ENCODE measurements around the gene ADARB2.

Gene ADARB2

DNA sequence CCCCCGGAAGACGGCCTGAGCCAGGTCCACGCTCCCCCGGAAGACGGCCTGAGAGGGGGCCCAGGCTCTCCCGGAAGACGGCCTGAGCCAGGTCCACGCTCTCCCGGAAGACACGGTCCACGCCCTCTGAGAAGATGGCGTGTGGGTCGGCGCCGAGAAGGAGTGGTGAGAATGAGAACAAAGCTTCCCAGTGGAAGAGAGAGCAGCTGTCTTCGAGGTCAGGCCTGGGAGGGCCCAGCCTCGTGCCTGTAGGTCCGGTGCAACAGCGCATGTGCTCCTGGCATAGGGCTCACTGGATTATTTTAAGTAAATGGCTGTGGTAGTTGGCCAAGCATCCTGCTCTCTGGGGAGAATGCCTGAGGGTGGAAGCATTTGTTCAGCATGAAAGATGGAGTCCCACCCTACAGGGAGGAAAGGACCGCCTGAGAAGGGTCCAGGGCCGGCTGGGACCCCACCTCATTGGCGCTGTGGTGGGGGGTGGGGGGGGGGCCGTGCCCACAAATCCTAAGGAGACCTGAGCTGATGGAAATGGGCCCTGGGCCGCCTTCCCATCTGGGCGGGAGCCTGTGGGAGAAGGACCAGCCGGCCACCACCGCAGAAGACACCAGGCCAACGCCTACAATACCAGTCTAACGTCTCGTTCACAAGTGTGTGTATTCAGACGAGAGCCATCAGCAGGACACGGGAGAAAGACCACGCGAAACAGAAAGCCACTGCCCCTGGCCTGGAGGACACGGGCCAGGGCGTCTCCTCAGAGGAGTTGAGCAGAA, 471.1 kb downstream of the ADARB2 start:
- no peak for DNase-seq (ENCODE audit: low read depth)
- TF ChIP-seq, protein P1, sequence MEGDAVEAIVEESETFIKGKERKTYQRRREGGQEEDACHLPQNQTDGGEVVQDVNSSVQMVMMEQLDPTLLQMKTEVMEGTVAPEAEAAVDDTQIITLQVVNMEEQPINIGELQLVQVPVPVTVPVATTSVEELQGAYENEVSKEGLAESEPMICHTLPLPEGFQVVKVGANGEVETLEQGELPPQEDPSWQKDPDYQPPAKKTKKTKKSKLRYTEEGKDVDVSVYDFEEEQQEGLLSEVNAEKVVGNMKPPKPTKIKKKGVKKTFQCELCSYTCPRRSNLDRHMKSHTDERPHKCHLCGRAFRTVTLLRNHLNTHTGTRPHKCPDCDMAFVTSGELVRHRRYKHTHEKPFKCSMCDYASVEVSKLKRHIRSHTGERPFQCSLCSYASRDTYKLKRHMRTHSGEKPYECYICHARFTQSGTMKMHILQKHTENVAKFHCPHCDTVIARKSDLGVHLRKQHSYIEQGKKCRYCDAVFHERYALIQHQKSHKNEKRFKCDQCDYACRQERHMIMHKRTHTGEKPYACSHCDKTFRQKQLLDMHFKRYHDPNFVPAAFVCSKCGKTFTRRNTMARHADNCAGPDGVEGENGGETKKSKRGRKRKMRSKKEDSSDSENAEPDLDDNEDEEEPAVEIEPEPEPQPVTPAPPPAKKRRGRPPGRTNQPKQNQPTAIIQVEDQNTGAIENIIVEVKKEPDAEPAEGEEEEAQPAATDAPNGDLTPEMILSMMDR (IDR thresholded peaks at IDR 0.05; ENCODE audit: low read depth, low read length, missing control alignments): no peak
- H3K4me3 ChIP-seq (ENCODE audit: low read depth, low read length): no peak overlapping the region

DNA sequence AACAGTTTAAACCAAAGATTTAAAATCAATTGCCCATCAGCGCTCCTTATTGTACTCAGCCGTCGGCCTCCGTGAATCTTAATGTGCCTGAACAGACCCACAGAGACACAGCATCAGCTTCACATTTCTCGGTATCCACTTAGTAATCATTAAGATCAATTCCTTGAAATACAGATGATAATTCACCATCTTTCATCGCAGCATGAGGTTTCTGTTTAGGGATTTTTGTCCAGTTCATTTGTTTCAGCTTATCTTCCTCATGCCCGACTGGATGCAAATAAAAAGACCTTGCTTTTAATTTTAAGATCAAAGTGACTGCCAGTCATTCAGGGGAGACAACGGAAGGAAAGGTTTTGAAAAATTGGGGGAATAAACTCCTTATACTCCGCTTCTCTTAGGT, 473.3 kb downstream of the ADARB2 start:
- no peak overlapping the region for H3K4me3 ChIP-seq (ENCODE audit: low read depth, low read length)
- TF ChIP-seq, protein P1 (IDR thresholded peaks at IDR 0.05; ENCODE audit: low read depth, low read length, missing control alignments): no peak
- no peak for DNase-seq (ENCODE audit: low read depth)

DNA sequence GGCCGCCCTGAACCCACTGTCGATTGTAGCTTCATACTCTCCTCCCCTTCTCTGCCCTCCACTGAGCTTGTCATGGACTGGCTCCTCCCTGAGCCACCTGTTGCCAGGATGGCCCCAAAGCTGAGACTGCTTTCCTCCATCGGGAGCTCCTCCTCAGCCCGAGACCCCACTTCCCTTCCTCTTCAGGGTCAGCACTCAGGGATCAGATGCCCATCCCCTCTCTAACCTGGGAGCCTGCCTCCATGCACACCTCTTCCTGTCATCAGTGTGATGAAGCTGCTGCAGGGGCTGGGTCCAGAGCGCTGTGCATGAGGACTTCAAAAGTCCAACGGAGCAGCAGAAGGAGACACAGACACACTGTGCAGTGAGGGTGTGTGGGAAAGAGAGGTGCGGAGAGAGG, 480.1 kb downstream of the ADARB2 start:
- DNase-seq (ENCODE audit: low read depth): no peak
- no peak overlapping the region for H3K4me3 ChIP-seq (ENCODE audit: low read depth, low read length)
- TF ChIP-seq, protein P1 (IDR thresholded peaks at IDR 0.05; ENCODE audit: low read depth, low read length, missing control alignments): no peak

DNA sequence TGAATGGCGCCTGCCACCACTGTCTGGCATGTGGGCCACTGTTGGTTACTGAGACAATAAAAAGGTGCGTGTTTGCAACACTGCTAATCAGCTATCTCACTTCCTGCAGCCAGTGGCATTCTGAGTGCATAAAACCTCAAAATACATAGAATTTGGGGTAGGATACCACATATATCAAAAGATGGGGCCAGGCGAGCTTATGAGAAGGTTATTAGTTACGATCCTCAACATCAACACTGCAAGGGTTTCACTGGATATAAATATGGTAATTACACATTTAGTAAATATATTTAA, 480.9 kb downstream of the ADARB2 start:
- H3K4me3 ChIP-seq (ENCODE audit: low read depth, low read length): no peak overlapping the region
- TF ChIP-seq, protein P1 (IDR thresholded peaks at IDR 0.05; ENCODE audit: low read depth, low read length, missing control alignments): no peak
- DNase-seq (ENCODE audit: low read depth): no peak

DNA sequence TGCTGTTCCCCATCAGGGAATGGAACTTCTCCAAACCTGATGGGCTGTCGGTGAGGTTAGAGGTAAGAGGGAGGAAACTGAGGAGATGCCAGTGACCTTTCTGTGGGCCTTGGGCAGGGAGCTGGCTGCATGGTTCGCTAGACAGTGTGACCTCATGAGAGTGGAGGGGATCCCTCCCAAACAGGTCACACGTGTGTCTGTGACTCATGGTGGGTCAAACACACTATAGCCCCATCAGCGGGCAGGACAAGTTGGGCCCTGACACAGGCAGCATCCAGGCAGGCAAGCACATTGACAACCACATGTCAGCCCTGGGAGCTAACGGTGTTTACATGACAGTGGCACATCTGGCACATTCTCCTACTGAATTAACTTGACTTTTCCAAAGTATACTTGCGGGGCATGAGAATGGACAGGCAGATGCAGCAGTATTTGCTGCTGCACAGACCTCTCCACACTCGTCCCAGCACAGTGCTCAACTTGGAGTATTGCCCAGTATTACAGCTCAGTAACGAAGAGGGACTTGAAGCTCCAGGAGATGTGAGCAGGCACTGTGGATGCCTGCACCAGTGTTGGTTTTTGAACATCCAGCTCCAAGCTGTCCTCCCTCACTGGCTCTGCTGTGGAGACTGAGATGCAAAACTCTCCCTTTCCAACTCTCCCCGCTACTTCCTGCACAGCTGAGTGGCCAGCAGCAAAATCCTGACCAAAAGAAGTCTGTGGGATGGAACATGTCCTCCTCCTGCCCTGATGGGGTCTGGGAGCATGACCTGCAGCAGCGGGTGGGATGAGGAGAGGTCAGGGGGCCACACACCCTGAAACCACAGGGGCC, 481.5 kb downstream of the ADARB2 start:
- TF ChIP-seq, protein P1 (IDR thresholded peaks at IDR 0.05; ENCODE audit: low read depth, low read length, missing control alignments): no peak
- DNase-seq (ENCODE audit: low read depth): no peak
- no peak overlapping the region for H3K4me3 ChIP-seq (ENCODE audit: low read depth, low read length)

DNA sequence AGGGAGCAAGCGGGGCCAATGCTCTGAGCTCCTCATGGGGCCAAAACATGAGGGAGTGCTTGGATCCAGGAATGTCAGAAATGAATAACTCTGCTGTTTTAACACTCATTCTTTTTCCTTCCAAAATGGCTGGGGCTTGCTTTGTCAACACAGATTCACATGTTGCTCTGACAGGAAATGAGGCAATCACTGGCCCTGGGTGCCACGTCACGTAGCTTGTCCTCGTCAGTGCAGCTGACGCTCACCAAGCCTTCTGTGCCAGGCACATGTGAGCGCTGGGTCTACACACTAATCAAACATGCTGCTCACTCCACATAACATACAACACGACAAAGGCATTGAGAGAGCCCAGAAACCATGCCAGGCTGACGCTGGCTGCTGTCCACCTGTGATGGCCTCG, 482.2 kb downstream of the ADARB2 start:
- no peak for DNase-seq (ENCODE audit: low read depth)
- H3K4me3 ChIP-seq (ENCODE audit: low read depth, low read length): no peak overlapping the region
- TF ChIP-seq, protein P1 (IDR thresholded peaks at IDR 0.05; ENCODE audit: low read depth, low read length, missing control alignments): no peak

Data from GM12864 (cell line).